WTC11 (cell line): ENCODE data around the gene VAMP7. TPM values are rescaled to one million over a fixed set of nuclear protein-coding genes. Genes with fewer than 3 reads are reported as not detected.

Experiments
- ATAC-seq: fragments of 200-7000 bp; cut with Tn5 transposase; 2 replicates; pipeline ENCODE4 v1.10.0; 2021; ENCODE audit warnings: mild to moderate bottlenecking, moderate library complexity
- CTCF ChIA-PET: fragments of 300-600 bp; sonication (Branson Sonifier 250); formaldehyde crosslinking; loops from one replicate; lab custom pipeline; 2021; ENCODE audit warnings: antibody characterized with exemption; lab: Charles Lee
- POLR2A ChIA-PET: fragments of 350-600 bp; sonication (Branson Sonifier 250); formaldehyde crosslinking; loops from one replicate; lab custom pipeline; 2021; ENCODE audit warnings: antibody characterized with exemption; lab: Charles Lee
- DNase-seq: peaks from one replicate; pipeline ENCODE4 v3.0.0; 2021; ENCODE audit warnings: low spot score
- H3K27ac Mint-ChIP-seq: 2 replicates; pipeline ENCODE4 v1.8.0; 2021; ENCODE audit warnings: mixed read lengths
- H3K27me3 Mint-ChIP-seq: 2 replicates; pipeline ENCODE4 v1.8.0; 2021; ENCODE audit warnings: low read depth, mild to moderate bottlenecking, moderate library complexity, mixed read lengths
- H3K36me3 Mint-ChIP-seq: 2 replicates; pipeline ENCODE4 v1.8.0; 2021; ENCODE audit warnings: mixed read lengths
- H3K4me1 Mint-ChIP-seq: 2 replicates; pipeline ENCODE4 v1.8.0; 2022; ENCODE audit warnings: mixed read lengths
- H3K4me3 Mint-ChIP-seq: 2 replicates; pipeline ENCODE4 v1.8.0; 2021; ENCODE audit warnings: mild to moderate bottlenecking, moderate library complexity, mixed read lengths
- H3K9me3 Mint-ChIP-seq: 2 replicates; pipeline ENCODE4 v1.8.0; 2021; ENCODE audit warnings: mixed read lengths
- ATF1 ChIP-seq: sonication (generic); formaldehyde crosslinking; IDR thresholded peaks from 2 replicates; pipeline ENCODE4 v1.8.1; 2023; ENCODE audit warnings: mild to moderate bottlenecking, moderate library complexity, missing genetic modification reagents
- CREB1 ChIP-seq: sonication (generic); formaldehyde crosslinking; IDR thresholded peaks from 2 replicates; pipeline ENCODE4 v1.8.0; 2023; ENCODE audit warnings: mild to moderate bottlenecking, missing genetic modification reagents
- CREM ChIP-seq: sonication (generic); formaldehyde crosslinking; IDR thresholded peaks from 2 replicates; pipeline ENCODE4 v1.8.1; 2022; ENCODE audit warnings: mild to moderate bottlenecking, missing genetic modification reagents, moderate library complexity
- ESRRA ChIP-seq: sonication (generic); formaldehyde crosslinking; IDR thresholded peaks from 2 replicates; pipeline ENCODE4 v1.8.1; 2022; ENCODE audit warnings: mild to moderate bottlenecking, missing genetic modification reagents, borderline replicate concordance
- ETV6 ChIP-seq: sonication (generic); formaldehyde crosslinking; IDR thresholded peaks from 2 replicates; pipeline ENCODE4 v1.8.1; 2022; ENCODE audit warnings: mild to moderate bottlenecking, missing genetic modification reagents
- GABPB1 ChIP-seq: sonication (generic); formaldehyde crosslinking; IDR thresholded peaks from 2 replicates; pipeline ENCODE4 v1.8.1; 2023; ENCODE audit warnings: mild to moderate bottlenecking, missing genetic modification reagents
- IRF2 ChIP-seq: sonication (generic); formaldehyde crosslinking; IDR thresholded peaks from 2 replicates; pipeline ENCODE4 v1.8.0; 2022; ENCODE audit warnings: low read depth, missing genetic modification reagents, borderline replicate concordance
- NFYB ChIP-seq: sonication (generic); formaldehyde crosslinking; conservative IDR thresholded peaks from 2 replicates; pipeline ENCODE4 v1.8.0; 2022; ENCODE audit warnings: low read depth, missing genetic modification reagents
- NR1H2 ChIP-seq: sonication (generic); formaldehyde crosslinking; IDR thresholded peaks from 2 replicates; pipeline ENCODE4 v1.9.0; 2021; ENCODE audit warnings: mild to moderate bottlenecking, moderate library complexity, missing genetic modification reagents
- PRRX2 ChIP-seq: fragments of 250-450 bp; sonication (Bioruptor Pico); IDR thresholded peaks from 2 replicates; pipeline ENCODE4 v1.8.0; 2021; ENCODE audit warnings: mild to moderate bottlenecking
- RORB ChIP-seq: fragments of 250-450 bp; sonication (Bioruptor Pico); IDR thresholded peaks from 2 replicates; pipeline ENCODE4 v1.9.0; 2021; ENCODE audit warnings: mild to moderate bottlenecking
- SMAD3 ChIP-seq: sonication (generic); formaldehyde crosslinking; IDR thresholded peaks from 2 replicates; pipeline ENCODE4 v1.8.0; 2022; ENCODE audit warnings: missing genetic modification reagents, mild to moderate bottlenecking, borderline replicate concordance
- SOX15 ChIP-seq: fragments of 250-450 bp; sonication (Bioruptor Pico); IDR thresholded peaks from 2 replicates; pipeline ENCODE4 v1.9.0; 2021; ENCODE audit warnings: mild to moderate bottlenecking
- ZNF121 ChIP-seq: sonication (generic); formaldehyde crosslinking; IDR thresholded peaks from 2 replicates; pipeline ENCODE4 v1.8.0; 2023; ENCODE audit warnings: missing genetic modification reagents
- total RNA-seq: library from RNA; stranded (reverse); gene quantifications from 3 replicates; pipeline ENCODE4 v1.2.3, GENCODE V29; 2021
- TF ChIP-seq, protein P1 (sequence below): sonication (generic); formaldehyde crosslinking; IDR thresholded peaks from 2 replicates; pipeline ENCODE4 v1.8.1; 2023; ENCODE audit warnings: mild to moderate bottlenecking, moderate library complexity, missing genetic modification reagents
- TF ChIP-seq, protein P2 (sequence below): sonication (generic); formaldehyde crosslinking; IDR thresholded peaks from 2 replicates; pipeline ENCODE4 v1.8.1; 2023; ENCODE audit warnings: mild to moderate bottlenecking, missing genetic modification reagents
- TF ChIP-seq, protein P3 (sequence below): fragments of 200-600 bp; IDR thresholded peaks from 2 replicates; pipeline ENCODE4 v1.8.0; 2022; ENCODE audit warnings: antibody characterized with exemption
- TF ChIP-seq, protein P4 (sequence below): sonication (generic); formaldehyde crosslinking; IDR thresholded peaks from 2 replicates; pipeline ENCODE4 v1.8.1; 2022; ENCODE audit warnings: low read depth, missing genetic modification reagents, borderline replicate concordance
- TF ChIP-seq, protein P5 (sequence below): sonication (generic); formaldehyde crosslinking; IDR thresholded peaks from 2 replicates; pipeline ENCODE4 v1.8.0; 2022; ENCODE audit warnings: mild to moderate bottlenecking, missing genetic modification reagents
- TF ChIP-seq, protein P6 (sequence below): fragments of 250-450 bp; sonication (Bioruptor Pico); IDR thresholded peaks from 2 replicates; pipeline ENCODE4 v1.8.0; 2021; ENCODE audit warnings: mild to moderate bottlenecking

Gene VAMP7
- total RNA-seq, 1 experiment from 2014 or later = 22.1 TPM

DNA sequence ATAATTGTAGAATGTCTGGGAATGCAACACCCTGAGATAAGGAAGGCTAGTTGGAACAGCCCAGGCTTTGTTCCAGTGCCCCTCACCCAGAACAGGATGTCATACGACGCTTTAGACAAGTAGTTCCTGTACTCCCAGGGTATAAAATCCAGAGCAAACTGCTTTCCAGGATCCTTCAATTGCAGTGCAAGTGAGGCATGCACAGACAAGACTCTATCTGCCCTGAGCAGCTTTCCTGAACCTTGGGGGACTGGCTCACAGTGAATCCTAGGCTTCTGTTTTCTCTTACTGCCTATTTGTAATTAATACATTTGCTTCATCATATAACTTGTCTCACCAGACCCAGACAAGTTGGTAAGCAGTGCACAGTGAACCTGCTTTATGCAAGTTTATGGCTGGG is 68.0 kb downstream of the VAMP7 start (continued):
- TF ChIP-seq ZNF121 (CRISPR knock-in tag) = no peak

DNA sequence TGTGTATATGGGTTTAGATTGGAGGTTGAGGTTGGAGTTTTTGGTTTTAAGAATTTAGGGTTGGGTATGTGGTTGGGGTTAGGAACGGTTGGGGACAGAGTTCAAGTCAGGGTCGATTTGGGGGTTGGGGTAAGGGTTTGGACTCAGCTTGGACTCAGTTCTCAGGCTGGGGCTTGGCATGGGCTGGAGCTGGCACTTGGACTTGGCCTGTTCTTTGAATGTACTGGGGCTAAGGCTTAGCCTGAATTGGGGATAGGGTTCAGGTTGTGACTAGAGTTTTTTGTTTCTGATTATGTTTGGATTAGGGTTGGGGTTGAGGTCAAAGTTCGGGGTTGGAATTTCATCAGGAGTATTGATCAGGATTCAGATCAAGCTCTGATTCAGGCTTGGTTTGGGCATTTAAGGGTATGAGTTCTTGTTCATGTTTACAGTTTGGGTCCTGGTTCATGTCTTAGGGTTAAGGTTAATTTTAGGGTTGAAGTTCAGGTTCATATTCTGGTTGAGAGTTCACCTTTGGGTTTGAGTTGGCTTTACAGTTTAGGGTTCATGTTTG is 70.2 kb downstream of the VAMP7 start:
- Mint-ChIP-seq H3K27ac (no peak overlapping the region), H3K36me3 (peaks cover 11% of the 10 kb centered on the region), H3K4me1 (no peaks in the 10 kb centered on the region), H3K9me3 (peaks cover 14% of the 10 kb centered on the region), H3K27me3 (no peaks in the 10 kb centered on the region), H3K4me3 (no peak overlapping the region)
- TF ChIP-seq, protein P1, sequence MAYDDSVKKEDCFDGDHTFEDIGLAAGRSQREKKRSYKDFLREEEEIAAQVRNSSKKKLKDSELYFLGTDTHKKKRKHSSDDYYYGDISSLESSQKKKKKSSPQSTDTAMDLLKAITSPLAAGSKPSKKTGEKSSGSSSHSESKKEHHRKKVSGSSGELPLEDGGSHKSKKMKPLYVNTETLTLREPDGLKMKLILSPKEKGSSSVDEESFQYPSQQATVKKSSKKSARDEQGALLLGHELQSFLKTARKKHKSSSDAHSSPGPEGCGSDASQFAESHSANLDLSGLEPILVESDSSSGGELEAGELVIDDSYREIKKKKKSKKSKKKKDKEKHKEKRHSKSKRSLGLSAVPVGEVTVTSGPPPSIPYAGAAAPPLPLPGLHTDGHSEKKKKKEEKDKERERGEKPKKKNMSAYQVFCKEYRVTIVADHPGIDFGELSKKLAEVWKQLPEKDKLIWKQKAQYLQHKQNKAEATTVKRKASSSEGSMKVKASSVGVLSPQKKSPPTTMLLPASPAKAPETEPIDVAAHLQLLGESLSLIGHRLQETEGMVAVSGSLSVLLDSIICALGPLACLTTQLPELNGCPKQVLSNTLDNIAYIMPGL (CRISPR knock-in tag) = no peak
- TF ChIP-seq, protein P2, sequence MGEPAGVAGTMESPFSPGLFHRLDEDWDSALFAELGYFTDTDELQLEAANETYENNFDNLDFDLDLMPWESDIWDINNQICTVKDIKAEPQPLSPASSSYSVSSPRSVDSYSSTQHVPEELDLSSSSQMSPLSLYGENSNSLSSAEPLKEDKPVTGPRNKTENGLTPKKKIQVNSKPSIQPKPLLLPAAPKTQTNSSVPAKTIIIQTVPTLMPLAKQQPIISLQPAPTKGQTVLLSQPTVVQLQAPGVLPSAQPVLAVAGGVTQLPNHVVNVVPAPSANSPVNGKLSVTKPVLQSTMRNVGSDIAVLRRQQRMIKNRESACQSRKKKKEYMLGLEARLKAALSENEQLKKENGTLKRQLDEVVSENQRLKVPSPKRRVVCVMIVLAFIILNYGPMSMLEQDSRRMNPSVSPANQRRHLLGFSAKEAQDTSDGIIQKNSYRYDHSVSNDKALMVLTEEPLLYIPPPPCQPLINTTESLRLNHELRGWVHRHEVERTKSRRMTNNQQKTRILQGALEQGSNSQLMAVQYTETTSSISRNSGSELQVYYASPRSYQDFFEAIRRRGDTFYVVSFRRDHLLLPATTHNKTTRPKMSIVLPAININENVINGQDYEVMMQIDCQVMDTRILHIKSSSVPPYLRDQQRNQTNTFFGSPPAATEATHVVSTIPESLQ = no peak
- TF ChIP-seq GABPB1 (CRISPR knock-in tag) (no peak), SMAD3 (CRISPR knock-in tag) (no peak), NR1H2 (no peak), NFYB (CRISPR knock-in tag) (no peak), IRF2 (CRISPR knock-in tag) (no peak)
- TF ChIP-seq, protein P3, sequence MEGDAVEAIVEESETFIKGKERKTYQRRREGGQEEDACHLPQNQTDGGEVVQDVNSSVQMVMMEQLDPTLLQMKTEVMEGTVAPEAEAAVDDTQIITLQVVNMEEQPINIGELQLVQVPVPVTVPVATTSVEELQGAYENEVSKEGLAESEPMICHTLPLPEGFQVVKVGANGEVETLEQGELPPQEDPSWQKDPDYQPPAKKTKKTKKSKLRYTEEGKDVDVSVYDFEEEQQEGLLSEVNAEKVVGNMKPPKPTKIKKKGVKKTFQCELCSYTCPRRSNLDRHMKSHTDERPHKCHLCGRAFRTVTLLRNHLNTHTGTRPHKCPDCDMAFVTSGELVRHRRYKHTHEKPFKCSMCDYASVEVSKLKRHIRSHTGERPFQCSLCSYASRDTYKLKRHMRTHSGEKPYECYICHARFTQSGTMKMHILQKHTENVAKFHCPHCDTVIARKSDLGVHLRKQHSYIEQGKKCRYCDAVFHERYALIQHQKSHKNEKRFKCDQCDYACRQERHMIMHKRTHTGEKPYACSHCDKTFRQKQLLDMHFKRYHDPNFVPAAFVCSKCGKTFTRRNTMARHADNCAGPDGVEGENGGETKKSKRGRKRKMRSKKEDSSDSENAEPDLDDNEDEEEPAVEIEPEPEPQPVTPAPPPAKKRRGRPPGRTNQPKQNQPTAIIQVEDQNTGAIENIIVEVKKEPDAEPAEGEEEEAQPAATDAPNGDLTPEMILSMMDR = no peak
- DNase-seq (no peak), ATAC-seq (no peak)
- ChIA-PET POLR2A (no interaction called here), CTCF (no interaction called here)

DNA sequence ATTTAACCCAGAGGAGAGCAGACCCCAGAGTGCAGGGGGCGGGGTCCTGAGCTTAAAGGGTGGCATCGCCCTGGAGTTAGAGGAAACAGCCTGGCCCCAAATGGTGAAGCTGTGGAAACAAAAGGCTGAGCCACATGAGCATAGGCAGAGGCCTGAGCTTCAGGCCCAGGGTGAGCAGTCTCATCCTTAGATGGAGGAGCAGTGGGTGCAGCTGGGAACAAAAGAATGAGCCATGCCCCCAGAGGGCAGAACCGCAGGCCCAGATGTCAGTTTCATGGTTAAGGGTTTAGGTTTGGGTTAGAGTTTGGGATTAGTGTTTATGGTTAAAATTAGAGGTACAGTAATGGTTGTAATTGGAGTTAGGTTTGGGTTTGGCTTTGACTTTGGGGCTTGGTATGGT is 71.9 kb downstream of the VAMP7 start:
- ATAC-seq (no peak), DNase-seq (no peak)
- Mint-ChIP-seq H3K27me3 (no peaks in the 10 kb centered on the region), H3K27ac (no peak overlapping the region), H3K36me3 (peaks cover 17% of the 10 kb centered on the region), H3K9me3 (peaks cover 13% of the 10 kb centered on the region), H3K4me1 (peaks cover 12% of the 10 kb centered on the region), H3K4me3 (no peak overlapping the region)
- ChIA-PET CTCF (no interaction called here), POLR2A (no interaction called here)
- no peak for TF ChIP-seq PRRX2 (CRISPR knock-in tag)
- no peak for TF ChIP-seq SOX15 (CRISPR knock-in tag)
- no peak for TF ChIP-seq ATF1 (CRISPR knock-in tag)

DNA sequence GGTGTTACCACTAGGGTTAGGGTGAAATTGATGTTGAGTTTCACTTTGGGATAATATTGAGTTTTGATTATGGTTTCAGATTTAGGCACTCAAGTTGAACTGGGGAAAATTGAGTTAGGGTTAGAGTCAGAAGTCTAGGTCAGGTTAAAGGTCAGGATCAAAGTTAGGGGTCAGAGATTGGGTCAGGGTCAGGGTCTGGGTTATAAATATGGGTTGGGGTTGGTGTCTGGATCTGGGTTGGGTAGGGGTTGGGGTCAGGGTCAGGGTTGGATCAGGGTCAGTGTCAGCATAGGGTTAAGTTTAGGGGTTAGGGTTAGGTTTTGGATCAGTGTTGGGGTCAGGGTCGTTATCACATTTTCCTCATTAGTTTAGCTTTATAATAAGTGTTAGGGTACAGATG is 73.6 kb downstream of the VAMP7 start:
- H3K9me3 Mint-ChIP-seq = peaks cover 13% of the 10 kb centered on the region
- ATAC-seq = no peak
- CTCF ChIA-PET = no interaction called here
- H3K27ac Mint-ChIP-seq = no peak overlapping the region
- DNase-seq = no peak
- no peak overlapping the region for H3K4me3 Mint-ChIP-seq
- peaks cover 17% of the 10 kb centered on the region for H3K4me1 Mint-ChIP-seq
- no peaks in the 10 kb centered on the region for H3K27me3 Mint-ChIP-seq
- peaks cover 21% of the 10 kb centered on the region for H3K36me3 Mint-ChIP-seq
- POLR2A ChIA-PET = no interaction called here
- no peak for TF ChIP-seq CREB1 (CRISPR knock-in tag)
- TF ChIP-seq, protein P4, sequence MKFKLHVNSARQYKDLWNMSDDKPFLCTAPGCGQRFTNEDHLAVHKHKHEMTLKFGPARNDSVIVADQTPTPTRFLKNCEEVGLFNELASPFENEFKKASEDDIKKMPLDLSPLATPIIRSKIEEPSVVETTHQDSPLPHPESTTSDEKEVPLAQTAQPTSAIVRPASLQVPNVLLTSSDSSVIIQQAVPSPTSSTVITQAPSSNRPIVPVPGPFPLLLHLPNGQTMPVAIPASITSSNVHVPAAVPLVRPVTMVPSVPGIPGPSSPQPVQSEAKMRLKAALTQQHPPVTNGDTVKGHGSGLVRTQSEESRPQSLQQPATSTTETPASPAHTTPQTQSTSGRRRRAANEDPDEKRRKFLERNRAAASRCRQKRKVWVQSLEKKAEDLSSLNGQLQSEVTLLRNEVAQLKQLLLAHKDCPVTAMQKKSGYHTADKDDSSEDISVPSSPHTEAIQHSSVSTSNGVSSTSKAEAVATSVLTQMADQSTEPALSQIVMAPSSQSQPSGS = no peak
- TF ChIP-seq CREM (CRISPR knock-in tag) = no peak
- TF ChIP-seq, protein P5, sequence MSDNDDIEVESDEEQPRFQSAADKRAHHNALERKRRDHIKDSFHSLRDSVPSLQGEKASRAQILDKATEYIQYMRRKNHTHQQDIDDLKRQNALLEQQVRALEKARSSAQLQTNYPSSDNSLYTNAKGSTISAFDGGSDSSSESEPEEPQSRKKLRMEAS (CRISPR knock-in tag) = no peak
- TF ChIP-seq, protein P6, sequence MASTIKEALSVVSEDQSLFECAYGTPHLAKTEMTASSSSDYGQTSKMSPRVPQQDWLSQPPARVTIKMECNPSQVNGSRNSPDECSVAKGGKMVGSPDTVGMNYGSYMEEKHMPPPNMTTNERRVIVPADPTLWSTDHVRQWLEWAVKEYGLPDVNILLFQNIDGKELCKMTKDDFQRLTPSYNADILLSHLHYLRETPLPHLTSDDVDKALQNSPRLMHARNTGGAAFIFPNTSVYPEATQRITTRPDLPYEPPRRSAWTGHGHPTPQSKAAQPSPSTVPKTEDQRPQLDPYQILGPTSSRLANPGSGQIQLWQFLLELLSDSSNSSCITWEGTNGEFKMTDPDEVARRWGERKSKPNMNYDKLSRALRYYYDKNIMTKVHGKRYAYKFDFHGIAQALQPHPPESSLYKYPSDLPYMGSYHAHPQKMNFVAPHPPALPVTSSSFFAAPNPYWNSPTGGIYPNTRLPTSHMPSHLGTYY (CRISPR knock-in tag) = no peak
- no peak for TF ChIP-seq RORB (CRISPR knock-in tag)
- TF ChIP-seq ETV6 (CRISPR knock-in tag) = no peak
- TF ChIP-seq, protein P3 = no peak
- no peak for TF ChIP-seq ESRRA (CRISPR knock-in tag)
